Esophagus muscularis mucosa (tissue), 4 donors: ENCODE results near the gene AFMID. TPM values are rescaled to one million over a fixed set of nuclear protein-coding genes. Genes with fewer than 3 reads are reported as not detected.

Source experiments
- DNase-seq: peaks from one replicate; pipeline ENCODE4 v3.0.0-alpha.2; 2017; ENCODE audit errors: extremely low spot score
- H3K27ac ChIP-seq, 4 donors: fragments of 200-600 bp; sonication (generic); replicated peaks in 1 of 4; 1 replicate in 3 of 4; 2 replicates in 1 of 4; pipeline ENCODE4 v1.5.1; 2016 to 2019; ENCODE audit warnings: mild to moderate bottlenecking in 1 of 4
- H3K27me3 ChIP-seq, 4 donors: fragments of 200-600 bp; sonication (generic); one replicate each; pipeline versions ENCODE4 v1.5.1 to v1.6.0; 2016 to 2019
- H3K36me3 ChIP-seq, 4 donors: fragments of 200-600 bp; sonication (generic); one replicate each; pipeline ENCODE4 v1.5.1; 2016 to 2019
- H3K4me1 ChIP-seq, 4 donors: fragments of 200-600 bp; sonication (generic); one replicate each; pipeline ENCODE4 v1.5.1; 2016 to 2019
- H3K4me3 ChIP-seq, 4 donors: fragments of 200-600 bp; sonication (generic); 1 replicate in 2 of 4; 2 replicates in 2 of 4; pipeline ENCODE4 v1.5.1; 2016 to 2019; ENCODE audit warnings: mild to moderate bottlenecking in 4 of 4, moderate library complexity in 1 of 4
- H3K9me3 ChIP-seq, 4 donors: fragments of 200-600 bp; sonication (generic); 1 replicate in 3 of 4; 2 replicates in 1 of 4; pipeline ENCODE4 v1.5.1; 2016 to 2019
- CTCF ChIP-seq, 3 experiments: fragments of 200-600 bp in 2 of 3; fragments of 450-650 bp in 1 of 3; sonication (generic) in 2 of 3; IDR thresholded peaks; one replicate each; pipeline ENCODE4 v1.5.1; 2017 to 2019; ENCODE audit warnings: antibody characterized with exemption in 3 of 3, mild to moderate bottlenecking in 2 of 3, moderate library complexity in 1 of 3
- EP300 ChIP-seq: sonication (generic); formaldehyde crosslinking; IDR thresholded peaks from one replicate; pipeline ENCODE4 v1.6.1; 2017; ENCODE audit warnings: antibody characterized with exemption
- POLR2A ChIP-seq: fragments of 450-650 bp; IDR thresholded peaks from one replicate; pipeline ENCODE4 v1.6.1; 2017; ENCODE audit warnings: antibody characterized with exemption, moderate library complexity, mild to moderate bottlenecking, low read depth
- POLR2AphosphoS5 ChIP-seq, 2 donors: sonication (generic); formaldehyde crosslinking; IDR thresholded peaks; one replicate each; pipeline ENCODE4 v1.6.1; 2017; ENCODE audit warnings: antibody characterized with exemption in 2 of 2
- WGBS: methylation state at CpG from one replicate; pipeline ENCODE4 v1.1.5; 2018; 5-methylcytosine and 5-hydroxymethylcytosine counted together
- intact Hi-C: fragments of 100-400 bp; cut with DNase I; formaldehyde crosslinking; loops from one replicate; pipeline ENCODE4 v1.15.1; 2023
- total RNA-seq, 4 donors: library from RNA; depleted of rRNA; stranded (reverse); fragments of >200 nt; gene quantifications; one replicate each; pipeline versions ENCODE4 v1.1.0 to v1.2.1, GENCODE V29; 2016

The AFMID gene
- total RNA-seq, 4 donors from 2014 or later = 15.7 to 44.3 (median 25.4) TPM

DNA sequence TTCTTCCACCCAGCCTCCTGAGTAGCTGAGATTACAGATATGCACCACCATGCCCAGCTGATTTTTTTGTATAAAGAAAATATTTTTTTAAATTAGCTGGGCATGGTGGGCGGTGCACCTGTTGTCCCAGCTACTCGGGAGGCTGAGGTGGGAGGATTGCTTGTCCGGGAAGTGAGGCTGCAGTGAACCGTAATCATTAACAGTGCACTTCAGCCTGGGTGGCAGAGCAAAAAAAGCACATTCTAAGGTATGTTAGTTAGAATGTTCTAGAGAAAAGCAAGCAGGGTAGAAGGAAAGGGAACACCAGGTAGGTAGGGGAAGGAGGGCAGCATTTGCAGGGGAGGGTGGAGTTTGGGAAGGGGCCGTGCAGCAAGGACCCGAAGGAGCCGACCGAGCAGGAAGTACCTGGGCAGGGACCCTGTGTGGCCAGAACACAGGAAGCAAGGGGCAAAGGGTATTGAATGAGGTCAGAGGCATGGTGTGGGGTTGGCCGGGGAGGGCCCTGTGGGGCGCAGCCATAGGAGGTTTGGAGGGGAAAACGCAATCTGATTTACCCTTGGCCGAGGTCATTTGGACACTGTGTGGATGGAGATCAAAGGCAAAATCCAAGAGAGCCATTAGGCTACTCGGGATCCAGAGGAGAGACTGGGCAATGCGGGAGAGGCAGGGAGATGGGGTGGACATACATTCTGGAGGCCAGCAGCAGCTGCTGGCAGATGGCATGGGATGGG is 38.7 kb upstream of the AFMID start:
- no peak for DNase-seq
- Histone ChIP-seq H3K36me3 (no peaks in the 10 kb centered on the region), H3K27ac (no peak overlapping the region), H3K4me3 (no peak overlapping the region), H3K9me3 (no peaks in the 10 kb centered on the region), H3K27me3 (no peaks in the 10 kb centered on the region), H3K4me1 (peaks cover 28 to 40% (median 32%) of the 10 kb centered on the region in 4 donors)
- TF ChIP-seq POLR2AphosphoS5 (IDR thresholded peaks at IDR 0.05) = no peak
- intact Hi-C loops = no loop called here
- 79% methylated on average over 14 of the region's 14 CpGs for WGBS

DNA sequence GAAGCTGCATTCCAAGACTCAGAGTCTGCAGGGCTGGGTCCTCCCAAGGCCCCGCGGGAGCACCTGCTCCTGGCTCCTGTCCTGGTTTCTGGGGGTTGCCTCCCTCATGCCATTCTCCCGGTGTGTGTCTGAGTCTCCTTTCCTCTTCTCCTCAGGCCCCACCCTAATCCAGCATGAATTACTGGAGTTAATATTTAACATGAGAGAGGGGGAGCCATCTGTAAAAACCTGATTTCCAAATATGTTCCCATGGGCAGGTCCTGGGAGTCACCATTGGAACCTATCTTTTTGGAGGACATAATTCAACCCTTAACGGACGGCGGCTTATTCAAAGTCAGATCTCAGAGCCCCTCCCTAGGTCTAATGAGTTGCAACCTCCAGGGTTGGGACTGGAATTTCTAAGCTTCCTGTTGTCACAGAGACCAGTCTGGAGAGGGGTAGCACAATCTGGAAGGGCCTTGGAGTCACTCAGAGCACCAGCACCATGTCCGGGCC is 35.6 kb upstream of the AFMID start:
- DNase-seq = no peak
- WGBS = 75% methylated on average over 6 of the region's 7 CpGs
- H3K27me3 ChIP-seq = no peaks in the 10 kb centered on the region
- TF ChIP-seq POLR2A = no peak
- TF ChIP-seq POLR2AphosphoS5 (IDR thresholded peaks at IDR 0.05) = no peak
- no peak for TF ChIP-seq EP300
- no peaks in the 10 kb centered on the region for H3K9me3 ChIP-seq
- no peaks in the 10 kb centered on the region for H3K36me3 ChIP-seq
- H3K4me1 ChIP-seq = peaks cover 0 to 11% (median 4%) of the 10 kb centered on the region in 4 donors
- no peak overlapping the region for H3K4me3 ChIP-seq
- no peak overlapping the region for H3K27ac ChIP-seq
- intact Hi-C loops = no loop called here

DNA sequence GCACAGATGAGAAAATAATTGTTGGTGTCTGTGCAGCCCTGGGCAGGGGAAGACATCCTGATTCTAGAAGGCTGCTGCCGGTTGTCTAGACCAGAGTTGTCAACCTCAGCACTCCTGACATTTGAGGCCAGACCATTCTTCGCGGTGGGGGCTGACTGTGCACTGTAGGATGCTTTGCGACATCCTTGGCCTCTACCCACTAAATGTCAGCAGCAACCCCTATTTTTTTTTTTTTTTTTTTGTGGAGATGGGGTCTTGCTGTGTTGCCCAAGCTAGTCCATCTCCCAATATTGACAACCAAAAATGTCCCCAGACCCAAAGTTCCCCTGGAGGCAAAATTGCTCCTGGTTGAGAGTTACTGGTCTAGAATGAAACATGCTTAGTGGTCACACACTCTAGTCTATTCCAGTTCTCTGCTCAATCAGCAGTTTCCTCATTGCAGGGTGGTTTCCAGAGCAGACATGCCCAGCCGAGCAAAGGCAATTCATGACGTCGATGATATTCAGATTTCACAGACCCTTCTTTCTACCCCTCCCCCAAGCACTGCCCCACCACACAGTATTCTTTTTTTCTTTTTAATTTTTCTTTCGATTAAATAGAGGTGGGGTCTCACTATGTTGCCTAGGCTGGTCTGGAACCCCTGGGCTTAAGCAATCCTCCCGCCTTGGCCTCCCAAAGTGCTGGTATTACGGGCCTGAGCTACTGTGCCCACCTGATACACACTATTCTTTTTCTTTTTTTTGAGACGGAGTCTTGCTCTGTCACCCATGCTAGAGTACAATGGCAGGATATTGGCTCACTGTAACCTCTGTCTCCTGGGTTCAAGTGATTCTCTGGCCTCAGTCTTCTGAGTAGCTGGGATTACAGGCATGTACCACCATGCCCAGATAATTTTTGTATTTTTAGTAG is 32.0 kb upstream of the AFMID start:
- no peak for DNase-seq
- no peak for TF ChIP-seq CTCF (IDR thresholded peaks at IDR 0.05)
- no peak overlapping the region for H3K4me3 ChIP-seq
- no peaks in the 10 kb centered on the region for H3K27me3 ChIP-seq
- H3K27ac ChIP-seq = no peak overlapping the region
- WGBS = 81% methylated on average over 11 of the region's 11 CpGs
- intact Hi-C loops = no loop called here
- peaks cover 0 to 11% (median 1%) of the 10 kb centered on the region in 4 donors for H3K4me1 ChIP-seq
- H3K36me3 ChIP-seq = no peaks in the 10 kb centered on the region
- H3K9me3 ChIP-seq = no peaks in the 10 kb centered on the region

DNA sequence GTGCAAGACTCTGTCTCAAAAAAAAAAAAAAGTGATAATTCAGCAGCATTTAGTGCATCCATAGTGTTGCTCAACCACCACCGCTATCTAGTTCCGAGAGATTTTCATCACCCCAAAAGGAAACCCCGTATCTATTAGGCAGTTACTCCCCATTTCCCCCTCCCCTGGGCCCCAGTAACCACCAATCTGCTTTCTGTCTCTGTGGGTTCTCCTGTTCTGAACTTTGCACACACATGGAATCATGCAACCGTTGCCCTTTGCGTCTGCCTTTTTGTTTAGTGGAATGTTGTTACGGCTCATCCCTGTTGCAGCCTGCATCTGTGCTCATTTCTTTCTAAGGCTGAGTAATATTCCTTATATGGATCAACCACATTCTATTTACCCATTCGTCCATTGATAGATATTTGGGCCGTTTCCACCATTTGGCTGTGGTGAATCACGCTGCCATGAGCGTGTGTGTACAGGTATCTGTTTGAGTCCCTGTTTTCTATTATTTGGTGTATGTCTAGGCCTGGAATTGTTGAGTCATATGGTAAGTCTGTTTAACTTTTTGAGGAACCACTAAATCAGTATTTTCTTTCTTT is 27.5 kb upstream of the AFMID start:
- Histone ChIP-seq H3K27me3 (no peaks in the 10 kb centered on the region), H3K4me3 (no peak overlapping the region), H3K27ac (no peak overlapping the region), H3K9me3 (no peaks in the 10 kb centered on the region), H3K36me3 (no peaks in the 10 kb centered on the region), H3K4me1 (no peaks in the 10 kb centered on the region)
- no peak for DNase-seq
- intact Hi-C loops = no loop called here
- WGBS = 79% methylated on average over 10 of the region's 10 CpGs
- TF ChIP-seq EP300 = no peak
- TF ChIP-seq POLR2A = no peak
- no peak for TF ChIP-seq CTCF (IDR thresholded peaks at IDR 0.05)
- TF ChIP-seq POLR2AphosphoS5 (IDR thresholded peaks at IDR 0.05) = no peak

DNA sequence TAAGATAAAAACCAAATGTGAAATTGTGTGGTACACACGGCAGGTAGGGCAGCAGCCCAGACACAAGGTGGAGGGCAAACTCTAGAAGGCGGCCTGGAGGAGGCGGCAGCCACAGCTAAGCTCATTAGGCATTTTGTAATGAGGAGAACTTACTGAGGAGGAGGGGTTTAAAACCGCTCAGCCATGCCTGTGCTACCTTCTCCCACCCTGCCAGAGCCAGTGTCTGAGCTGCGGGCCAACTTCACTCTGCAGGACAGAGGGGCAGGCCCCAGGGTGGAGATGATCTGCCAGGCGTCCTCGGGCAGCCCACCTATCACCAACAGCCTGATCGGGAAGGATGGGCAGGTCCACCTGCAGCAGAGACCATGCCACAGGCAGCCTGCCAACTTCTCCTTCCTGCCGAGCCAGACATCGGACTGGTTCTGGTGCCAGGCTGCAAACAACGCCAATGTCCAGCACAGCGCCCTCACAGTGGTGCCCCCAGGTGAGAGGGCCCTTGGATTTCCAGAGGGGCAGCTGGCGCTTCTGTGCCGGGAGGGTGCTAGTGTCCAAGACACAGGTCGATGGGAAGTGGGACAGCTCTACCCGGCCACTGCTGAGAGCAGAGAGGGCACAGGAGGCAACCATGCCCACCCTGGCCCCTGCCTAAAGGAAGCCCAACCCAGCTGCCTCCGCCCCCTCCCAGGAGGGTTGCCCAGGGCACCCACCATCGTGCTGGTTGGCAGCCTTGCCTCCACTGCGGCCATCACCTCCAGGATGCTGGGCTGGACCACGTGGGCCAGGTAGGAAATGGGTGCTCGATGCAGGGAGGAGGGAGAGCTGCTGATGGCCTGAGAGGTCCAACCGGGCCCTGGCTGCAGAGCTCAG is 23.0 kb upstream of the AFMID start:
- Histone ChIP-seq H3K36me3 (no peaks in the 10 kb centered on the region), H3K9me3 (no peaks in the 10 kb centered on the region), H3K4me1 (peaks cover 5 to 10% (median 9%) of the 10 kb centered on the region in 4 donors), H3K4me3 (no peak overlapping the region), H3K27ac (no peak overlapping the region), H3K27me3 (no peaks in the 10 kb centered on the region)
- WGBS = 87% methylated on average over 7 of the region's 22 CpGs
- DNase-seq = no peak
- TF ChIP-seq EP300 (no peak), POLR2AphosphoS5 (IDR thresholded peaks at IDR 0.05) (no peak), POLR2A (no peak)
- intact Hi-C loops = no loop called here
